ENCODE measurements around the gene SKIC2. TPM values are rescaled to one million over a fixed set of nuclear protein-coding genes. Genes with fewer than 3 reads are reported as not detected.
"Not testable (repeated sequence)": the region's sequence is repeated elsewhere in the genome, so short reads cannot be mapped to it uniquely, and the experiment has no call there.

The SKIC2 gene
- total RNA-seq, 1 experiment from 2014 or later = 68.0 TPM

GRCh38 chr6:32005991-32006529 lies 47.1 kb downstream of the SKIC2 start:
- POLR2A ChIA-PET; H3K36me3 ChIP-seq (ENCODE audit: control insufficient read depth in 1 of 2, insufficient read depth in 2 of 2, low read length in 2 of 2); H3K4me3 ChIP-seq (replicated peaks in 1 of 2; ENCODE audit: low read depth in 1 of 2, low read length in 2 of 2); intact Hi-C loops (cut with micrococcal nuclease); H3K9ac ChIP-seq (ENCODE audit: low read length); H2AFZ ChIP-seq (ENCODE audit: low read depth, low read length, poor library complexity, severe bottlenecking); H3K27me3 ChIP-seq (ENCODE audit: insufficient read depth, low read length); H3K4me2 ChIP-seq (ENCODE audit: low read length); H3K9me3 ChIP-seq (ENCODE audit: control insufficient read depth in 1 of 2, insufficient read depth in 1 of 2, low read depth in 1 of 2, low read length in 2 of 2); ATAC-seq; H4K20me1 ChIP-seq (ENCODE audit: insufficient read depth); H3K4me1 ChIP-seq (ENCODE audit: control insufficient read depth in 1 of 2, insufficient read depth in 2 of 2, low read length in 2 of 2); H3K27ac ChIP-seq (ENCODE audit: low read depth, low read length); RAD21 ChIA-PET (ENCODE audit: low non-redundant PET in 1 of 2, low total read pairs in 2 of 2, uncharacterized antibody in 2 of 2, unreplicated experiment in 2 of 2); CTCF ChIA-PET; DNase-seq (ENCODE audit: low read depth, low spot score); BruUV-seq (replicated peaks); H3K79me2 ChIP-seq (ENCODE audit: insufficient read depth, low read length); H3K9me2 ChIP-seq (ENCODE audit: insufficient read depth): not testable (repeated sequence)

GRCh38 chr6:32007086-32007485 lies 48.1 kb downstream of the SKIC2 start:
- H2AFZ ChIP-seq (ENCODE audit: low read depth, low read length, poor library complexity, severe bottlenecking); H3K9me3 ChIP-seq (ENCODE audit: control insufficient read depth in 1 of 2, insufficient read depth in 1 of 2, low read depth in 1 of 2, low read length in 2 of 2); ATAC-seq; H3K27ac ChIP-seq (ENCODE audit: low read depth, low read length); H3K36me3 ChIP-seq (ENCODE audit: control insufficient read depth in 1 of 2, insufficient read depth in 2 of 2, low read length in 2 of 2); DNase-seq (ENCODE audit: low read depth, low spot score); H3K27me3 ChIP-seq (ENCODE audit: insufficient read depth, low read length); BruUV-seq (replicated peaks); POLR2A ChIA-PET; H3K79me2 ChIP-seq (ENCODE audit: insufficient read depth, low read length); intact Hi-C loops (cut with micrococcal nuclease); CTCF ChIA-PET; H3K9ac ChIP-seq (ENCODE audit: low read length); H3K4me2 ChIP-seq (ENCODE audit: low read length); H4K20me1 ChIP-seq (ENCODE audit: insufficient read depth); RAD21 ChIA-PET (ENCODE audit: low non-redundant PET in 1 of 2, low total read pairs in 2 of 2, uncharacterized antibody in 2 of 2, unreplicated experiment in 2 of 2); H3K4me1 ChIP-seq (ENCODE audit: control insufficient read depth in 1 of 2, insufficient read depth in 2 of 2, low read length in 2 of 2); H3K4me3 ChIP-seq (replicated peaks in 1 of 2; ENCODE audit: low read depth in 1 of 2, low read length in 2 of 2); H3K9me2 ChIP-seq (ENCODE audit: insufficient read depth): not testable (repeated sequence)

- intact Hi-C loops (cut with micrococcal nuclease); RAD21 ChIA-PET (ENCODE audit: low non-redundant PET in 1 of 2, low total read pairs in 2 of 2, uncharacterized antibody in 2 of 2, unreplicated experiment in 2 of 2); POLR2A ChIA-PET; H3K4me3 ChIP-seq (replicated peaks in 1 of 2; ENCODE audit: low read depth in 1 of 2, low read length in 2 of 2); H3K4me1 ChIP-seq (ENCODE audit: control insufficient read depth in 1 of 2, insufficient read depth in 2 of 2, low read length in 2 of 2); DNase-seq (ENCODE audit: low read depth, low spot score); H3K9me2 ChIP-seq (ENCODE audit: insufficient read depth); H3K4me2 ChIP-seq (ENCODE audit: low read length); H3K9me3 ChIP-seq (ENCODE audit: control insufficient read depth in 1 of 2, insufficient read depth in 1 of 2, low read depth in 1 of 2, low read length in 2 of 2); H3K9ac ChIP-seq (ENCODE audit: low read length); H3K27ac ChIP-seq (ENCODE audit: low read depth, low read length); H4K20me1 ChIP-seq (ENCODE audit: insufficient read depth); CTCF ChIA-PET; BruUV-seq (replicated peaks); H2AFZ ChIP-seq (ENCODE audit: low read depth, low read length, poor library complexity, severe bottlenecking); H3K79me2 ChIP-seq (ENCODE audit: insufficient read depth, low read length); H3K36me3 ChIP-seq (ENCODE audit: control insufficient read depth in 1 of 2, insufficient read depth in 2 of 2, low read length in 2 of 2); ATAC-seq; H3K27me3 ChIP-seq (ENCODE audit: insufficient read depth, low read length): not testable (repeated sequence)
Observed at GRCh38 chr6:32008037-32008436, 49.1 kb downstream of the SKIC2 start.

- intact Hi-C loops (cut with micrococcal nuclease); H3K27me3 ChIP-seq (ENCODE audit: insufficient read depth, low read length); H2AFZ ChIP-seq (ENCODE audit: low read depth, low read length, poor library complexity, severe bottlenecking); H3K79me2 ChIP-seq (ENCODE audit: insufficient read depth, low read length); H4K20me1 ChIP-seq (ENCODE audit: insufficient read depth); CTCF ChIA-PET; H3K9me2 ChIP-seq (ENCODE audit: insufficient read depth); H3K27ac ChIP-seq (ENCODE audit: low read depth, low read length); POLR2A ChIA-PET; H3K4me1 ChIP-seq (ENCODE audit: control insufficient read depth in 1 of 2, insufficient read depth in 2 of 2, low read length in 2 of 2); BruUV-seq (replicated peaks); H3K36me3 ChIP-seq (ENCODE audit: control insufficient read depth in 1 of 2, insufficient read depth in 2 of 2, low read length in 2 of 2); H3K4me2 ChIP-seq (ENCODE audit: low read length); H3K9ac ChIP-seq (ENCODE audit: low read length); H3K4me3 ChIP-seq (replicated peaks in 1 of 2; ENCODE audit: low read depth in 1 of 2, low read length in 2 of 2); ATAC-seq; DNase-seq (ENCODE audit: low read depth, low spot score); RAD21 ChIA-PET (ENCODE audit: low non-redundant PET in 1 of 2, low total read pairs in 2 of 2, uncharacterized antibody in 2 of 2, unreplicated experiment in 2 of 2); H3K9me3 ChIP-seq (ENCODE audit: control insufficient read depth in 1 of 2, insufficient read depth in 1 of 2, low read depth in 1 of 2, low read length in 2 of 2): not testable (repeated sequence)
Observed at GRCh38 chr6:32008616-32009015, 49.6 kb downstream of the SKIC2 start.

GRCh38 chr6:32009537-32009936 lies 50.6 kb downstream of the SKIC2 start:
- H3K27me3 ChIP-seq (ENCODE audit: insufficient read depth, low read length); H4K20me1 ChIP-seq (ENCODE audit: insufficient read depth); H3K9me2 ChIP-seq (ENCODE audit: insufficient read depth); H3K4me1 ChIP-seq (ENCODE audit: control insufficient read depth in 1 of 2, insufficient read depth in 2 of 2, low read length in 2 of 2); H3K27ac ChIP-seq (ENCODE audit: low read depth, low read length); BruUV-seq (replicated peaks); ATAC-seq; H3K79me2 ChIP-seq (ENCODE audit: insufficient read depth, low read length); DNase-seq (ENCODE audit: low read depth, low spot score); H3K9ac ChIP-seq (ENCODE audit: low read length); RAD21 ChIA-PET (ENCODE audit: low non-redundant PET in 1 of 2, low total read pairs in 2 of 2, uncharacterized antibody in 2 of 2, unreplicated experiment in 2 of 2); H3K4me3 ChIP-seq (replicated peaks in 1 of 2; ENCODE audit: low read depth in 1 of 2, low read length in 2 of 2); H3K9me3 ChIP-seq (ENCODE audit: control insufficient read depth in 1 of 2, insufficient read depth in 1 of 2, low read depth in 1 of 2, low read length in 2 of 2); CTCF ChIA-PET; intact Hi-C loops (cut with micrococcal nuclease); H3K4me2 ChIP-seq (ENCODE audit: low read length); POLR2A ChIA-PET; H2AFZ ChIP-seq (ENCODE audit: low read depth, low read length, poor library complexity, severe bottlenecking); H3K36me3 ChIP-seq (ENCODE audit: control insufficient read depth in 1 of 2, insufficient read depth in 2 of 2, low read length in 2 of 2): not testable (repeated sequence)

Measured in HCT116 (cell line).